GM12865 (cell line): ENCODE measurements around the gene PSMA5.

Experiments used
- DNase-seq: peaks from one replicate; pipeline ENCODE4 v3.0.0; 2010; ENCODE audit warnings: low read depth
- H3K4me3 ChIP-seq: 2 replicates; pipeline ENCODE4 v1.5.1; 2011; ENCODE audit warnings: mild to moderate bottlenecking, low read depth, low read length, control low read depth
- CTCF ChIP-seq: IDR thresholded peaks from 2 replicates; pipeline ENCODE4 v1.5.1; 2011; ENCODE audit warnings: low read length, control low read depth, low read depth, inconsistent platforms; ENCODE audit not compliant: insufficient read depth; ENCODE audit errors: missing control alignments

PSMA5 gene

GRCh38 chr1:109356915-109357314 is 69.3 kb downstream of the PSMA5 start:
- H3K4me3 ChIP-seq, result no peak overlapping the region
- TF ChIP-seq CTCF, result no peak
- no peak for DNase-seq

GRCh38 chr1:109356505-109356904 is 69.7 kb downstream of the PSMA5 start:
- no peak for TF ChIP-seq CTCF
- H3K4me3 ChIP-seq, result no peak overlapping the region
- no peak for DNase-seq

- DNase-seq, result no peak
- TF ChIP-seq CTCF, result no peak
- no peak overlapping the region for H3K4me3 ChIP-seq
These were observed 71.3 kb downstream of the PSMA5 start for GRCh38 chr1:109354929-109355328.

GRCh38 chr1:109351457-109351856 is 74.8 kb downstream of the PSMA5 start:
- TF ChIP-seq CTCF, result no peak
- H3K4me3 ChIP-seq, result no peak overlapping the region
- DNase-seq, result no peak

GRCh38 chr1:109350655-109351054 is 75.6 kb downstream of the PSMA5 start:
- no peak overlapping the region for H3K4me3 ChIP-seq
- TF ChIP-seq CTCF, result no peak
- no peak for DNase-seq

- no peak for TF ChIP-seq CTCF
- no peak for DNase-seq
- H3K4me3 ChIP-seq, result no peak overlapping the region
These were observed 76.1 kb downstream of the PSMA5 start for GRCh38 chr1:109350182-109350581.
